ENCODE results near the gene ZNF354C.

The ZNF354C gene

DNA sequence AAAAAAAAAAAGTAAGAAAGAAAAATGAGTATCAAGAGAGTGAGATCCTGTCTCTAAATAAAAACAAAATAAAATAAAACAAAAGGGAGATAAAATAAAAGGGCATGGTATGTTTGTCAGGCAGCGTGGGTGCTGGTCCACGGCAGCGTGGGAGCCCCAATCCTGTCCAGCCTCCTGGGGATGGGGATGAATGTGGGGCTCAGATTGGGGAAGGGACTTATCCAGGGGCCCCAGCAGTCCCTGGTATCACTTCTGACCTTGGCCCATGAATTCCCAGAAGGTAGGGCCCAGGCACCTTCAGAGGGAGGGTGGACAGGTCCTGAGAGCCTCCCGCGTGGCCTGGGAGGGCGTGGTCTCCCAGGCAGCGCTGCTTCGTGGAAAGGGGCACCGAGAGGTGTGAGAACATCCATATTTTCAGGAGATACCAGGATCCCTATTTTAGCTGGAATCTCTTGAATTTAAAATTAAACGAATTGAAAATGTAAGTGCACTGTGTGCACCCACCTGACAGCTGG, 71.2 kb downstream of the ZNF354C start:
- Mint-ChIP-seq H3K9me3 (no peaks in the 10 kb centered on the region), H3K4me3 (no peak overlapping the region), H3K27me3 (no peaks in the 10 kb centered on the region), H3K4me1 (no peaks in the 10 kb centered on the region), H3K27ac (no peak overlapping the region), H3K36me3 (no peaks in the 10 kb centered on the region)

DNA sequence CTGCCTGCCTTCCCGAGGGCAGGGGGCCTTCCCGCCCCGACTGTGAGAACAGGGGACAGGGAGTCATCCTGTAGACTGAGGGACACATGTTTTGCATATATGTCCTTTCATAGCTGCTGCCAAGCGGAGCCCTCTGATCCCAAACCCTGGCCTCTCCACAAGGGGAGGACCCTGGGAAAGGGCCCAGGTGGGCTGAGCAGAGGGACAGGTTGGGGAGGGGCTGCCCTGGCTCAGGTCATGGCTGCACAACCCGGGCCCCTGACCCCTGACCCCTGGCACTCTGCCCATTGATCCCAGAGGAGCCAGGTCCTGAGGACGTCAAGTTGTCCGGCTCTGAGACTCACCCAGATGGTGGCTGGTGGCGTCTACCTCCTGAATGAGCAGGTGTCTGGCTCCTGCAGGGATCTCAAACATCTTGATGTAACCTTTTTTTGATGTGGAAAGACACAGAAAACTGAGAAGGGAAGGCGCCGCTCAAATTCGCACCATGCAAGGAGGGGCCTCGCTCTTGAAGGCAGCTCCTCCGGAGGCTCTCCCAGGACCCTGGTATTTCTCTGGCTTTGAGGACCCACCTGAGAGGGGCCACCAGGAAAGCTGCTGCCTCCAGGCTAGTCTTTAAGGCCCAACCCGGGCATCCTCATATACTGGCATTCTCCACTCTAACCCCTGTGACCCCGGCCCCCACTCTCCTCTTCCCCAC, 71.9 kb downstream of the ZNF354C start:
- Mint-ChIP-seq H3K36me3 (no peaks in the 10 kb centered on the region), H3K27ac (no peak overlapping the region), H3K9me3 (no peaks in the 10 kb centered on the region), H3K4me3 (no peak overlapping the region), H3K27me3 (no peaks in the 10 kb centered on the region), H3K4me1 (no peaks in the 10 kb centered on the region)

DNA sequence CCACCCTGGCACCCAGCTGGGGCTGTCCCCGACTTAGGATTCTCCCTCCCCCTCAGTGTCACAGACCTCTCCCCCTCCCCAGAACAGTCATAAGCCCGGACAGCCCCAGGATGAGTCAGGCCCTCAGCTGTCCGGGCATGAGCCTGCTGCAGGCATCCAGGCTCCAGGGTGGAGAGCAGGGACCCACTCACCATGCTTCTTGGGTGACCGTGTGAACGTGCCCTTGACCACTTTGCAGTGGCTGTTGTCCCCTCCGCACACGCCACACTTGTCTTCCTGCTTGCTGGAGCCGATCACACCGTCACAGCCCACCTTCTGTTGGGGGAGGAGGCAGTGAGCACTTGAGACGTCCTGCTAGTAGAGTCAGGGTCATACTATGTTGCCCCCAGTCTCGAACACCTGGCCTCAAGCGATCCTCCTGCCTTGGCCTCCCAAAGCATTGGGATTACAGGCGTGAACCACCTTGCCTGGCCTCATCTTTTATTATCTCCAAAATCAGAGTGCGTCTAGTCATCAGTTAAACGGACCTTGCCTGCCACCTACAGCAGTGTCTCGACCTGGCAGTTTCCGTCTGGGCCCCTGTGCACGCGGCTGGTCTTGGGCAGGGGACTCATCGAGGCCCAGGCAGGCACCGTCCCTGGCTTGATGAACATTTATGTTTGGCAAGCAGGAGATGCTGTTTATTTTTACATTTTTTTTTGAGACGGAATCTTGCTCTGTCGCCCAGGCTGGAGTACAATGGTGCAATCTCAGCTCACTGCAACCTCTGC, 72.6 kb downstream of the ZNF354C start:
- Mint-ChIP-seq H3K4me3 (no peak overlapping the region), H3K27ac (no peak overlapping the region), H3K9me3 (no peaks in the 10 kb centered on the region), H3K4me1 (no peaks in the 10 kb centered on the region), H3K36me3 (no peaks in the 10 kb centered on the region), H3K27me3 (no peaks in the 10 kb centered on the region)
